Measurements from ENCODE around the gene TLE5. TPM values are rescaled to one million over a fixed set of nuclear protein-coding genes. Genes with fewer than 3 reads are reported as not detected.

TLE5 gene
- total RNA-seq, 1 experiment from 2014 or later, result 360 TPM

DNA sequence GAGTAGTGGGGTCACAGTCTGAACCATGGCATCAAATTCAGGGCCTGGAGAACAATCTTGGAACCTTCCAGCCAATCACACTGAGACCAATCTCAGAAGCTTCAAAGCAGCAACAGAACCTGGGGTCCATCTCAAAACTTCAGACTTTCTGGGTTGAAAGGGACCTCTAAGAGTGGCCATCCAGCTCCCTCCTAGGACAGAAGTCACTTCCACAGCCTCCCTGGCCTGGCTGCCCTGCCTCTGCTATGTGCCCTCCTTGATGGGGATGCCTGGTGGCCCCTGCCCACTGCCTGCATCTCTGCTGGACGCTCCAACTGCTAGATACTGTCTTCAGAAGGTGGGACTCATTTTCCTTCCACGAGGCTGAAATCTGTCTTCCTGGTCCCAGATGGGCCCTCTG, 35.0 kb downstream of the TLE5 start:
- Histone ChIP-seq H3K27ac (ENCODE audit: low read depth, low read length, poor library complexity, severe bottlenecking) (no peak overlapping the region), H3K9me3 (ENCODE audit: low read depth, low read length, poor library complexity, severe bottlenecking) (no peaks in the 10 kb centered on the region), H3K4me3 (ENCODE audit: low read depth, low read length, poor library complexity, severe bottlenecking) (no peak overlapping the region), H3K36me3 (ENCODE audit: insufficient read depth, low read length, poor library complexity, severe bottlenecking) (no peaks in the 10 kb centered on the region), H3K27me3 (replicated peaks; ENCODE audit: insufficient read depth, low read depth, low read length, poor library complexity) (peaks cover 6% of the 10 kb centered on the region), H3K4me1 (ENCODE audit: insufficient read depth, low read length, poor library complexity, severe bottlenecking) (peaks cover 6% of the 10 kb centered on the region)
- intact Hi-C loops (cut with micrococcal nuclease; ENCODE audit: unreplicated experiment), result no loop called here
- no peak for TF ChIP-seq EZH2 (IDR thresholded peaks at IDR 0.05; ENCODE audit: borderline replicate concordance, low read depth, low read length, poor library complexity, severe bottlenecking)
- TF ChIP-seq CTCF (conservative IDR thresholded peaks at IDR 0.05; ENCODE audit: low read depth, low read length), result no peak
- no peak for DNase-seq (ENCODE audit: low spot score)
- no TSS peak for BruUV-seq (replicated peaks)
- POLR2A ChIA-PET (ENCODE audit: low non-redundant PET), result no interaction called here
- CTCF ChIA-PET, result no interaction called here

- no TSS peak for BruUV-seq (replicated peaks)
- H3K27me3 ChIP-seq (replicated peaks; ENCODE audit: insufficient read depth, low read depth, low read length, poor library complexity), result peaks cover 6% of the 10 kb centered on the region
- intact Hi-C loops (cut with micrococcal nuclease; ENCODE audit: unreplicated experiment), result no loop called here
- no peak for DNase-seq (ENCODE audit: low spot score)
- ChIA-PET CTCF (no interaction called here), POLR2A (ENCODE audit: low non-redundant PET) (no interaction called here)
- no peak overlapping the region for H3K27ac ChIP-seq (ENCODE audit: low read depth, low read length, poor library complexity, severe bottlenecking)
- no peak overlapping the region for H3K4me3 ChIP-seq (ENCODE audit: low read depth, low read length, poor library complexity, severe bottlenecking)
- TF ChIP-seq EZH2 (IDR thresholded peaks at IDR 0.05; ENCODE audit: borderline replicate concordance, low read depth, low read length, poor library complexity, severe bottlenecking), result no peak
- no peak for TF ChIP-seq CTCF (conservative IDR thresholded peaks at IDR 0.05; ENCODE audit: low read depth, low read length)
- H3K4me1 ChIP-seq (ENCODE audit: insufficient read depth, low read length, poor library complexity, severe bottlenecking), result peaks cover 6% of the 10 kb centered on the region
- no peaks in the 10 kb centered on the region for H3K36me3 ChIP-seq (ENCODE audit: insufficient read depth, low read length, poor library complexity, severe bottlenecking)
- H3K9me3 ChIP-seq (ENCODE audit: low read depth, low read length, poor library complexity, severe bottlenecking), result no peaks in the 10 kb centered on the region
Measured at GRCh38 chr19:3026768-3027167, 35.5 kb downstream of the TLE5 start.

GRCh38 chr19:3025549-3025886, 36.8 kb downstream of the TLE5 start:
- Histone ChIP-seq H3K27me3 (replicated peaks; ENCODE audit: insufficient read depth, low read depth, low read length, poor library complexity) (peaks cover 6% of the 10 kb centered on the region), H3K36me3 (ENCODE audit: insufficient read depth, low read length, poor library complexity, severe bottlenecking) (no peaks in the 10 kb centered on the region), H3K27ac (ENCODE audit: low read depth, low read length, poor library complexity, severe bottlenecking) (no peak overlapping the region), H3K9me3 (ENCODE audit: low read depth, low read length, poor library complexity, severe bottlenecking) (no peaks in the 10 kb centered on the region), H3K4me3 (ENCODE audit: low read depth, low read length, poor library complexity, severe bottlenecking) (no peak overlapping the region), H3K4me1 (ENCODE audit: insufficient read depth, low read length, poor library complexity, severe bottlenecking) (peaks cover 6% of the 10 kb centered on the region)
- BruUV-seq (replicated peaks), result no TSS peak
- POLR2A ChIA-PET (ENCODE audit: low non-redundant PET), result no interaction called here
- TF ChIP-seq CTCF (conservative IDR thresholded peaks at IDR 0.05; ENCODE audit: low read depth, low read length) (no peak), EZH2 (IDR thresholded peaks at IDR 0.05; ENCODE audit: borderline replicate concordance, low read depth, low read length, poor library complexity, severe bottlenecking) (no peak)
- CTCF ChIA-PET, result no interaction called here
- DNase-seq (ENCODE audit: low spot score), result no peak
- intact Hi-C loops (cut with micrococcal nuclease; ENCODE audit: unreplicated experiment), result no loop called here

All from A673 (cell line).